Measurements from ENCODE around the gene POLR3K.

The POLR3K gene

GRCh38 chr16:69181-69580, 15.8 kb upstream of the POLR3K start:
- Histone ChIP-seq H3K4me1 (ENCODE audit: insufficient read depth, low read length) (no peaks in the 10 kb centered on the region), H3K27ac (ENCODE audit: low read length) (no peak overlapping the region), H3K9me3 (ENCODE audit: insufficient read depth, low read length, severe bottlenecking) (no peaks in the 10 kb centered on the region), H3K36me3 (ENCODE audit: insufficient read depth, low read length) (no peaks in the 10 kb centered on the region), H2AFZ (ENCODE audit: low read depth, low read length) (no peak overlapping the region), H3K27me3 (ENCODE audit: insufficient read depth, low read length, poor library complexity) (no peaks in the 10 kb centered on the region), H3K4me2 (ENCODE audit: insufficient read depth, low read length) (no peak overlapping the region), H4K20me1 (ENCODE audit: insufficient read depth, low read length) (peaks cover 6% of the 10 kb centered on the region), H3K9ac (ENCODE audit: low read depth, low read length) (no peak overlapping the region), H3K4me3 (ENCODE audit: low read depth in 1 of 2, low read length in 2 of 2) (no peak overlapping the region), H3K79me2 (ENCODE audit: insufficient read depth, low read length) (no peaks in the 10 kb centered on the region)
- TF ChIP-seq EZH2 (IDR thresholded peaks at IDR 0.05; ENCODE audit: borderline replicate concordance, low read depth, low read length, severe bottlenecking) (no peak), CTCF (IDR thresholded peaks at IDR 0.05; ENCODE audit: borderline replicate concordance, extremely low read depth, low read length, poor library complexity, severe bottlenecking) (no peak)
- ATAC-seq (ENCODE audit: insufficient read depth, low read depth) (no peak), DNase-seq (no peak)

- TF ChIP-seq EZH2 (IDR thresholded peaks at IDR 0.05; ENCODE audit: borderline replicate concordance, low read depth, low read length, severe bottlenecking), result no peak
- TF ChIP-seq CTCF (IDR thresholded peaks at IDR 0.05; ENCODE audit: borderline replicate concordance, extremely low read depth, low read length, poor library complexity, severe bottlenecking), result no peak
- no peak for ATAC-seq (ENCODE audit: insufficient read depth, low read depth)
- DNase-seq, result no peak
- Histone ChIP-seq H3K9ac (ENCODE audit: low read depth, low read length) (no peak overlapping the region), H3K27ac (ENCODE audit: low read length) (no peak overlapping the region), H3K27me3 (ENCODE audit: insufficient read depth, low read length, poor library complexity) (no peaks in the 10 kb centered on the region), H3K79me2 (ENCODE audit: insufficient read depth, low read length) (no peaks in the 10 kb centered on the region), H3K4me2 (ENCODE audit: insufficient read depth, low read length) (no peak overlapping the region), H3K36me3 (ENCODE audit: insufficient read depth, low read length) (no peaks in the 10 kb centered on the region), H2AFZ (ENCODE audit: low read depth, low read length) (no peak overlapping the region), H4K20me1 (ENCODE audit: insufficient read depth, low read length) (peaks cover 6% of the 10 kb centered on the region), H3K4me3 (ENCODE audit: low read depth in 1 of 2, low read length in 2 of 2) (no peak overlapping the region), H3K9me3 (ENCODE audit: insufficient read depth, low read length, severe bottlenecking) (no peaks in the 10 kb centered on the region), H3K4me1 (ENCODE audit: insufficient read depth, low read length) (no peaks in the 10 kb centered on the region)
These were observed 14.7 kb upstream of the POLR3K start for GRCh38 chr16:67884-68789.

- TF ChIP-seq CTCF (IDR thresholded peaks at IDR 0.05; ENCODE audit: borderline replicate concordance, extremely low read depth, low read length, poor library complexity, severe bottlenecking) (no peak), EZH2 (IDR thresholded peaks at IDR 0.05; ENCODE audit: borderline replicate concordance, low read depth, low read length, severe bottlenecking) (no peak)
- ATAC-seq (ENCODE audit: insufficient read depth, low read depth) (no peak), DNase-seq (no peak)
- no peaks in the 10 kb centered on the region for H3K36me3 ChIP-seq (ENCODE audit: insufficient read depth, low read length)
- H3K4me1 ChIP-seq (ENCODE audit: insufficient read depth, low read length), result no peaks in the 10 kb centered on the region
- no peak overlapping the region for H3K4me2 ChIP-seq (ENCODE audit: insufficient read depth, low read length)
- no peak overlapping the region for H3K9ac ChIP-seq (ENCODE audit: low read depth, low read length)
- no peaks in the 10 kb centered on the region for H3K79me2 ChIP-seq (ENCODE audit: insufficient read depth, low read length)
- peaks cover 6% of the 10 kb centered on the region for H4K20me1 ChIP-seq (ENCODE audit: insufficient read depth, low read length)
- no peak overlapping the region for H3K4me3 ChIP-seq (ENCODE audit: low read depth in 1 of 2, low read length in 2 of 2)
- H3K27me3 ChIP-seq (ENCODE audit: insufficient read depth, low read length, poor library complexity), result no peaks in the 10 kb centered on the region
- no peaks in the 10 kb centered on the region for H3K9me3 ChIP-seq (ENCODE audit: insufficient read depth, low read length, severe bottlenecking)
- H2AFZ ChIP-seq (ENCODE audit: low read depth, low read length), result no peak overlapping the region
- no peak overlapping the region for H3K27ac ChIP-seq (ENCODE audit: low read length)
These were observed 13.9 kb upstream of the POLR3K start for GRCh38 chr16:67183-67791.
